ENCODE results near the gene KNDC1. TPM values are rescaled to one million over a fixed set of nuclear protein-coding genes. Genes with fewer than 3 reads are reported as not detected.
A peak's percentile ranks its signal among the peaks of the same experiment; 100 is the strongest.

KNDC1 gene
- total and polyA plus RNA-seq, 8 donors: 2.5 to 10.4 (median 4.0) TPM

GRCh38 chr10:133129859-133130495 lies 30.0 kb upstream of the KNDC1 start:
- DNase-seq (peak in 1 of 4 donors; percentile 62), ATAC-seq (no peak)
- H3K36me3 ChIP-seq: no peaks in the 10 kb centered on the region
- intact Hi-C loops (cut with DNase I): loop anchor here in 1 of 2 donors (10.0 kb wide), 1 partner anchor 185 kb away; the partner anchor contains the start of gene CFAP46
- no peaks in the 10 kb centered on the region for H3K4me1 ChIP-seq
- H3K27ac ChIP-seq: no peak overlapping the region
- no peak overlapping the region for H3K4me3 ChIP-seq
- H3K9me3 ChIP-seq: peaks cover 0 to 4% of the 10 kb centered on the region in 2 donors
- TF ChIP-seq, protein P1, sequence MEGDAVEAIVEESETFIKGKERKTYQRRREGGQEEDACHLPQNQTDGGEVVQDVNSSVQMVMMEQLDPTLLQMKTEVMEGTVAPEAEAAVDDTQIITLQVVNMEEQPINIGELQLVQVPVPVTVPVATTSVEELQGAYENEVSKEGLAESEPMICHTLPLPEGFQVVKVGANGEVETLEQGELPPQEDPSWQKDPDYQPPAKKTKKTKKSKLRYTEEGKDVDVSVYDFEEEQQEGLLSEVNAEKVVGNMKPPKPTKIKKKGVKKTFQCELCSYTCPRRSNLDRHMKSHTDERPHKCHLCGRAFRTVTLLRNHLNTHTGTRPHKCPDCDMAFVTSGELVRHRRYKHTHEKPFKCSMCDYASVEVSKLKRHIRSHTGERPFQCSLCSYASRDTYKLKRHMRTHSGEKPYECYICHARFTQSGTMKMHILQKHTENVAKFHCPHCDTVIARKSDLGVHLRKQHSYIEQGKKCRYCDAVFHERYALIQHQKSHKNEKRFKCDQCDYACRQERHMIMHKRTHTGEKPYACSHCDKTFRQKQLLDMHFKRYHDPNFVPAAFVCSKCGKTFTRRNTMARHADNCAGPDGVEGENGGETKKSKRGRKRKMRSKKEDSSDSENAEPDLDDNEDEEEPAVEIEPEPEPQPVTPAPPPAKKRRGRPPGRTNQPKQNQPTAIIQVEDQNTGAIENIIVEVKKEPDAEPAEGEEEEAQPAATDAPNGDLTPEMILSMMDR (IDR thresholded peaks at IDR 0.05): no peak
- H3K27me3 ChIP-seq: peaks cover 0 to 34% of the 10 kb centered on the region in 2 donors

DNA sequence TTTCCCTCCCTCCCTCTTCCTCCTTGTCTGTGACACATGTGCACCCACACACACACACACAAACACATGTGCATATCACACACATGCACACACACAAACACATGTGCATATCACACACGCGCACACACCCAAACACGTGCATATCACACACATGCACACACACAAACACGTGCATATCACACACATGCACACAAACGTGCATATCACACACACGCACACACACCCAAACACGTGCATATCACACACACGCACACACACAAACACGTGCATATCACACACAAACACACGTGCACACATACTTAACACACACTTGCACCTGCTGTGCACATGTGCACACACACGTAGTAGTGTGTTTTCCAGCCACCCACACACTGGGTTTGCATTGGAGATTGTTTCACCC lies 29.4 kb upstream of the KNDC1 start:
- H3K4me3 ChIP-seq: no peak overlapping the region
- H3K9me3 ChIP-seq: peaks cover 0 to 4% of the 10 kb centered on the region in 2 donors
- H3K36me3 ChIP-seq: no peaks in the 10 kb centered on the region
- no peak overlapping the region for H3K27ac ChIP-seq
- TF ChIP-seq, protein P1 (IDR thresholded peaks at IDR 0.05): no peak
- intact Hi-C loops (cut with DNase I): no loop called here
- ATAC-seq (no peak), DNase-seq (no peak)
- no peaks in the 10 kb centered on the region for H3K4me1 ChIP-seq
- H3K27me3 ChIP-seq: peaks cover 0 to 28% of the 10 kb centered on the region in 2 donors

DNA sequence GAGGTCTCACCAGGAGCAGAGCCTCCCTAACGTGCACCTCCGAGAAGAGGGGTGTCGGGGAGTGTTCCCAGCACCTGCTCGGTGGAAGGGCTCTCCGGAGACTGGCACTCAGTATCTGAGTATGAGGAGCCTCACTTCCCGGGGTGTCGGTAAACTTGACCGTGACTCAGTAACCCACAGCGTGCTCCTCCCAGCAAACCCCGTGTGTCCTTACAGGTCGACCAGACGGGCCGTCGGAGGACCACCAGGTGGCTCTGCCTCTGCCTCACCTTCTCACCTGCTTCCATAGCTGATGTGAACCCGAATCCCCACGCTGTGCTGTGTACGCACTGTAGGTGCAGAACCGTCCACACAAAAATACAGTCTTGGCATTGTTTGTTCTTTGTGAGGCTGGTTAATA lies 29.0 kb upstream of the KNDC1 start:
- H3K9me3 ChIP-seq: peaks cover 0 to 4% of the 10 kb centered on the region in 2 donors
- no peak overlapping the region for H3K4me3 ChIP-seq
- H3K4me1 ChIP-seq: no peaks in the 10 kb centered on the region
- H3K36me3 ChIP-seq: no peaks in the 10 kb centered on the region
- H3K27ac ChIP-seq: no peak overlapping the region
- H3K27me3 ChIP-seq: peaks cover 0 to 23% of the 10 kb centered on the region in 2 donors
- TF ChIP-seq, protein P1 (IDR thresholded peaks at IDR 0.05): no peak
- intact Hi-C loops (cut with DNase I): no loop called here
- no peak for ATAC-seq
- DNase-seq: peak in 2 of 4 donors; percentile 31 to 55

- Histone ChIP-seq H3K27ac (no peak overlapping the region), H3K36me3 (no peaks in the 10 kb centered on the region), H3K4me1 (no peaks in the 10 kb centered on the region), H3K9me3 (peaks cover 0 to 4% of the 10 kb centered on the region in 2 donors), H3K4me3 (no peak overlapping the region), H3K27me3 (peaks cover 0 to 15% of the 10 kb centered on the region in 2 donors)
- peak in 2 of 4 donors; percentile 24 to 69 for DNase-seq
- intact Hi-C loops (cut with DNase I): no loop called here
- TF ChIP-seq, protein P1 (IDR thresholded peaks at IDR 0.05): no peak
- ATAC-seq: no peak
These were observed 28.1 kb upstream of the KNDC1 start for GRCh38 chr10:133131734-133132472.

Data from left lung (tissue), 10 donors.